ENCODE data around the gene NEDD9.

The NEDD9 gene

DNA sequence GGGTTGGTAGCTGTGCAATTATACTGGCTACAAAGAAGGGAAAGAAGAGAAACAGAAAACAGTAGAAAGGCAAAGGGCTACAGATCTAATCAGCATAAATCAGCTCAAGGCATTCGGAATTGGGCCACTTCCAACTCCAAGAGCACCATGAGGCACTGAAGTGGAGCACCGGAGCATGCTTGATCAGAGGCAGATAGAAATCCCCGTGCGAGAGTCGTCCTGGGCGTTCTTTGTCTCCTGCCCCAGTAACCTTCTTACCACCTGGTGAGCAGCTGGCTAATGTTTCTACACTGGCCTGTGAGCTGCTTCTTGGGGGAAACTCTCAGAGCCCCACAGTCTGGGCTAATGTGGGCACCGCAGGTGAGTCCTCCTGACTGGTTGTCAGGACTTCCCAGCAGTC lies 16.7 kb downstream of the NEDD9 start:
- Histone ChIP-seq H2BK5ac (ENCODE audit: low read length) (no peak overlapping the region), H3K79me2 (ENCODE audit: control insufficient read depth, insufficient read depth, low read length) (no peaks in the 10 kb centered on the region), H2BK120ac (ENCODE audit: low read depth, low read length) (no peak overlapping the region), H2BK15ac (replicated peaks; ENCODE audit: low read depth) (no peak overlapping the region), H3K18ac (ENCODE audit: low read length) (no peak overlapping the region), H3K23ac (ENCODE audit: low read length) (no peak overlapping the region), H3K4me1 (ENCODE audit: control insufficient read depth, low read depth, low read length) (peaks cover 6% of the 10 kb centered on the region), H4K5ac (ENCODE audit: low read length) (no peak overlapping the region), H3K27me3 (ENCODE audit: insufficient read depth, low read length, poor library complexity) (no peaks in the 10 kb centered on the region), H3K4me2 (ENCODE audit: low read length) (no peak overlapping the region), H3K36me3 (ENCODE audit: control insufficient read depth, insufficient read depth, low read length) (peaks cover 3% of the 10 kb centered on the region), H4K8ac (ENCODE audit: low read depth, low read length) (no peak overlapping the region), H3K4me3 (ENCODE audit: low read length) (no peak overlapping the region), H2AK5ac (ENCODE audit: low read length) (no peak overlapping the region), H3K9ac (ENCODE audit: low read length) (no peak overlapping the region), H3K4ac (ENCODE audit: low read depth, low read length) (no peak overlapping the region), H3K56ac (ENCODE audit: low read length) (no peak overlapping the region), H3K79me1 (ENCODE audit: low read length) (peaks cover 5% of the 10 kb centered on the region), H3K27ac (ENCODE audit: low read depth, low read length) (no peak overlapping the region)
- no peak for DNase-seq
- no CpG with 5 or more reads among the region's 7 CpGs for WGBS (ENCODE audit: extremely low coverage, insufficient coverage, low lambda C conversion rate)

DNA sequence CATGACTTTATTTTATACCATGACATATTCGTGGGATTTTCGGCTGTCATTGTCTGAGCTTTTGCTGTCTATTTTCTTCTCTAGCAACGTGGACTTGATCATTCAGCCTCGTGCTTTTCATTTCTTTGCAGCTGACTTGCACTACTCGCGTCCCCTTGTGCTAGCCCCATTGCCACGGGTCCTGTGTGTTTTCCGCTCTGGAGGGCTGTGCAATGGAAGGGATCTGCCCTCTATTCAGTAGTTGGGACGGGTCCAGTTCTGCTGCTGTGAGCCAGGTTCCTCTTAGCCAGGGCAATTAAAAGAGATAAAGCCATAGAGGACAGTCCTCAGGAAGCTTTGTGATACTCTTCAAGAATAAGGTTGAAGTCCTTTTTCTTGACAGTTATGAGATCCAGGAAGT lies 17.6 kb downstream of the NEDD9 start:
- DNase-seq, result no peak
- Histone ChIP-seq H4K8ac (ENCODE audit: low read depth, low read length) (no peak overlapping the region), H2BK5ac (ENCODE audit: low read length) (no peak overlapping the region), H3K4me2 (ENCODE audit: low read length) (no peak overlapping the region), H3K9ac (ENCODE audit: low read length) (no peak overlapping the region), H3K56ac (ENCODE audit: low read length) (no peak overlapping the region), H2BK15ac (replicated peaks; ENCODE audit: low read depth) (no peak overlapping the region), H2BK120ac (ENCODE audit: low read depth, low read length) (no peak overlapping the region), H3K36me3 (ENCODE audit: control insufficient read depth, insufficient read depth, low read length) (peaks cover 3% of the 10 kb centered on the region), H3K23ac (ENCODE audit: low read length) (no peak overlapping the region), H4K5ac (ENCODE audit: low read length) (no peak overlapping the region), H2AK5ac (ENCODE audit: low read length) (no peak overlapping the region), H3K4ac (ENCODE audit: low read depth, low read length) (no peak overlapping the region), H3K79me2 (ENCODE audit: control insufficient read depth, insufficient read depth, low read length) (no peaks in the 10 kb centered on the region), H3K4me1 (ENCODE audit: control insufficient read depth, low read depth, low read length) (peaks cover 10% of the 10 kb centered on the region), H3K27ac (ENCODE audit: low read depth, low read length) (no peak overlapping the region), H3K79me1 (ENCODE audit: low read length) (peaks cover 5% of the 10 kb centered on the region), H3K18ac (ENCODE audit: low read length) (no peak overlapping the region), H3K4me3 (ENCODE audit: low read length) (no peak overlapping the region), H3K27me3 (ENCODE audit: insufficient read depth, low read length, poor library complexity) (no peaks in the 10 kb centered on the region)
- WGBS (ENCODE audit: extremely low coverage, insufficient coverage, low lambda C conversion rate), result no CpG with 5 or more reads among the region's 9 CpGs

DNA sequence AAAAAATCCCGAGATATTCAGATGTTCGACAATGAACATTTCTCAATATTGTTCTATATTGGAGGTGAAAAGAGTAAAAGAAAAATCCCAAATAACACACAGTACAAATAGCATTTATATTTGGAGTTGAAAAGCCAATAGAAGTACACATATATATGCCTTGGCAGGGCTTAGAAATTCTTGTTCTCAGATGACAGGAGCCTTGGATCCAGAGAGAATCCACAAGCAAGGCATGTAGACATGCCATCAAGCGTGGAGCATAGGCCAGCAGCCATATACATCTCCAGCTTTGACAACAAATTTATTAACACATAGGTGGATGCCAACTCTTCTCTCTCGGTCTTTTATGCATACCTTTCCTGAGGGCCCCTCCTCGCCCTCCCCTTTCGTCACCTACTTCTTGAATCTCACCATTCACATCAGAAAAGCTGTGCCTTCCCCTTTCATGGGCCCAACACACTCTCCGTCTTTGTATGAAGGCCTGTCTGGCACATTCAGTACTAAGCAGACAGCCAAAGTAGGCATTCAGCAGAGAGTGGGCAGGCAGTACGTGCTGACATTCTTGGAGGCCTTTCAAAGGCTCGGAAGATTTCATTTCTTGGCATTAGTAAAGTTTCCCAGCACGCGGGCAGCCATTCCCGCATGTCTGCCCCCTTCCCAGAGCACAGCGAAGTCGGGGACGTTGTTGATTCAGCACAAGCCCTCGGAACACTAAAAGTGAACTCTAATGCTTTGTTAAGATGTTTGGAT lies 18.2 kb downstream of the NEDD9 start:
- H3K18ac ChIP-seq (ENCODE audit: low read length), result no peak overlapping the region
- no peak overlapping the region for H2BK5ac ChIP-seq (ENCODE audit: low read length)
- no CpG with 5 or more reads among the region's 16 CpGs for WGBS (ENCODE audit: extremely low coverage, insufficient coverage, low lambda C conversion rate)
- DNase-seq, result no peak
- H2BK15ac ChIP-seq (replicated peaks; ENCODE audit: low read depth), result no peak overlapping the region
- H3K9ac ChIP-seq (ENCODE audit: low read length), result no peak overlapping the region
- no peak overlapping the region for H4K5ac ChIP-seq (ENCODE audit: low read length)
- H3K56ac ChIP-seq (ENCODE audit: low read length), result no peak overlapping the region
- peaks cover 3% of the 10 kb centered on the region for H3K36me3 ChIP-seq (ENCODE audit: control insufficient read depth, insufficient read depth, low read length)
- H3K4me2 ChIP-seq (ENCODE audit: low read length), result no peak overlapping the region
- H2BK120ac ChIP-seq (ENCODE audit: low read depth, low read length), result no peak overlapping the region
- H2AK5ac ChIP-seq (ENCODE audit: low read length), result peak overlapping the region; percentile 19
- H3K4me3 ChIP-seq (ENCODE audit: low read length), result no peak overlapping the region
- no peak overlapping the region for H4K8ac ChIP-seq (ENCODE audit: low read depth, low read length)
- peaks cover 11% of the 10 kb centered on the region for H3K4me1 ChIP-seq (ENCODE audit: control insufficient read depth, low read depth, low read length)
- H3K27me3 ChIP-seq (ENCODE audit: insufficient read depth, low read length, poor library complexity), result no peaks in the 10 kb centered on the region
- H3K23ac ChIP-seq (ENCODE audit: low read length), result no peak overlapping the region
- H3K27ac ChIP-seq (ENCODE audit: low read depth, low read length), result no peak overlapping the region
- no peaks in the 10 kb centered on the region for H3K79me2 ChIP-seq (ENCODE audit: control insufficient read depth, insufficient read depth, low read length)
- peaks cover 3% of the 10 kb centered on the region for H3K79me1 ChIP-seq (ENCODE audit: low read length)
- no peak overlapping the region for H3K4ac ChIP-seq (ENCODE audit: low read depth, low read length)

DNA sequence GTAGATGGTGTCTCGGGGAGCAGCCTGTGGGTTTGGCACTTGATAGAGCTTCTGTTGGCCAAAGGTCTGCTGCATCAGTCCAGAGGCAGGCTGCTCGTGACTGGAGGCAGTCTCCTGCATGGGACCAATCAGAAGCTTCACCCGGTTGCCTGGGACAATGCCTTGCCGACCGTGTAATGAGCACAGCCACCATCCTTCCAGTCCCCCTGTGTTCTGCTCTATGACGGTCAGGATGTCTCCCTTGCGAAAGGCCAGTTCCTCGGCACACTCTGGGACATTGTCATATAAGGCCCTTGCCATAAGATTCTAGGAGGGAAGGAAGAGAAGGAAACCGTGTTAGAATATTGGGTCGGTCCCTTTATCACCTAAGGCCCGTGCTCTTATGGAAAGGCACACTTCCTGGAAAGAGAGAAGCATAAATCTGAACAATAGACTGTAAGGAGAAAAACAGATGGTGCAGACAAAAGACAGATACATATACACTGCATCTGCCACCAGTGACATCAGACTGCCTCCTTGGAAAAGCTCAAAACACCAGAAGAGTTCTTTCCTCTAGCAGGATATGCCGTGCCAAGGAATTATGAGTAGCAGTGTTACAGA lies 18.9 kb downstream of the NEDD9 start:
- H4K8ac ChIP-seq (ENCODE audit: low read depth, low read length), result no peak overlapping the region
- H3K27ac ChIP-seq (ENCODE audit: low read depth, low read length), result no peak overlapping the region
- no peak overlapping the region for H3K9ac ChIP-seq (ENCODE audit: low read length)
- H3K79me2 ChIP-seq (ENCODE audit: control insufficient read depth, insufficient read depth, low read length), result no peaks in the 10 kb centered on the region
- H2BK5ac ChIP-seq (ENCODE audit: low read length), result no peak overlapping the region
- no peak overlapping the region for H3K56ac ChIP-seq (ENCODE audit: low read length)
- H2BK120ac ChIP-seq (ENCODE audit: low read depth, low read length), result no peak overlapping the region
- H3K27me3 ChIP-seq (ENCODE audit: insufficient read depth, low read length, poor library complexity), result no peaks in the 10 kb centered on the region
- no peak overlapping the region for H3K18ac ChIP-seq (ENCODE audit: low read length)
- H3K4me3 ChIP-seq (ENCODE audit: low read length), result no peak overlapping the region
- no peak for DNase-seq
- H4K5ac ChIP-seq (ENCODE audit: low read length), result no peak overlapping the region
- WGBS (ENCODE audit: extremely low coverage, insufficient coverage, low lambda C conversion rate), result no CpG with 5 or more reads among the region's 12 CpGs
- H3K4ac ChIP-seq (ENCODE audit: low read depth, low read length), result no peak overlapping the region
- peaks cover 13% of the 10 kb centered on the region for H3K4me1 ChIP-seq (ENCODE audit: control insufficient read depth, low read depth, low read length)
- no peak overlapping the region for H3K23ac ChIP-seq (ENCODE audit: low read length)
- H2BK15ac ChIP-seq (replicated peaks; ENCODE audit: low read depth), result no peak overlapping the region
- H2AK5ac ChIP-seq (ENCODE audit: low read length), result no peak overlapping the region
- H3K79me1 ChIP-seq (ENCODE audit: low read length), result peaks cover 3% of the 10 kb centered on the region
- H3K4me2 ChIP-seq (ENCODE audit: low read length), result no peak overlapping the region
- H3K36me3 ChIP-seq (ENCODE audit: control insufficient read depth, insufficient read depth, low read length), result peaks cover 3% of the 10 kb centered on the region

DNA sequence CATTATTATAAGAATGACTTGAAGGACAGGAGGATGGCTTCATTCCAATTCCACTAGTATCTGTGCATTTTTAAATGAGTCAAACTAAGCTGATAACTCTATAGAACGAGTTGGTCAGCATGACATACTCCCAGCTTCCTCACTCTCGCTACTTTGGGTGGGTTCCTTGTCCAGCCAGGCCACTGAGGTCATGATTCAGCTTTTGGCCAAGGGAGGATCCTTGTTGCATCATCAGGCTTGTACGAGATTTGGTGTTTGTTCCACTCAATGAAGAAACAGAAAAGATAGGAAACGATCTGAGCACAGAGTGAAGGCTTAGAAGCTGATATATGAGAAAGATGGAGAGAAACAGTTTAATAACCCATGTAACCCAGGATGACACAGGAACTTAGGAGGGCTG lies 19.8 kb downstream of the NEDD9 start:
- no peak overlapping the region for H2AK5ac ChIP-seq (ENCODE audit: low read length)
- no peaks in the 10 kb centered on the region for H3K79me2 ChIP-seq (ENCODE audit: control insufficient read depth, insufficient read depth, low read length)
- no peak overlapping the region for H4K5ac ChIP-seq (ENCODE audit: low read length)
- no peak overlapping the region for H2BK15ac ChIP-seq (replicated peaks; ENCODE audit: low read depth)
- H4K8ac ChIP-seq (ENCODE audit: low read depth, low read length), result no peak overlapping the region
- H3K4me2 ChIP-seq (ENCODE audit: low read length), result no peak overlapping the region
- H3K18ac ChIP-seq (ENCODE audit: low read length), result no peak overlapping the region
- H3K27ac ChIP-seq (ENCODE audit: low read depth, low read length), result no peak overlapping the region
- no CpG with 5 or more reads among the region's 4 CpGs for WGBS (ENCODE audit: extremely low coverage, insufficient coverage, low lambda C conversion rate)
- H3K56ac ChIP-seq (ENCODE audit: low read length), result no peak overlapping the region
- no peaks in the 10 kb centered on the region for H3K27me3 ChIP-seq (ENCODE audit: insufficient read depth, low read length, poor library complexity)
- no peak overlapping the region for H3K4ac ChIP-seq (ENCODE audit: low read depth, low read length)
- H2BK5ac ChIP-seq (ENCODE audit: low read length), result no peak overlapping the region
- H3K23ac ChIP-seq (ENCODE audit: low read length), result no peak overlapping the region
- H3K4me1 ChIP-seq (ENCODE audit: control insufficient read depth, low read depth, low read length), result peaks cover 10% of the 10 kb centered on the region
- H2BK120ac ChIP-seq (ENCODE audit: low read depth, low read length), result no peak overlapping the region
- no peak overlapping the region for H3K4me3 ChIP-seq (ENCODE audit: low read length)
- H3K79me1 ChIP-seq (ENCODE audit: low read length), result no peaks in the 10 kb centered on the region
- peaks cover 3% of the 10 kb centered on the region for H3K36me3 ChIP-seq (ENCODE audit: control insufficient read depth, insufficient read depth, low read length)
- H3K9ac ChIP-seq (ENCODE audit: low read length), result no peak overlapping the region
- no peak for DNase-seq

Measured in mesendoderm (in vitro differentiated cells).